Central memory CD4-positive, alpha-beta T cell (primary cell): ENCODE data around the gene ACY1.
"Not testable (repeated sequence)": the region's sequence is repeated elsewhere in the genome, so short reads cannot be mapped to it uniquely, and the experiment has no call there.

Experiments used
- DNase-seq: peaks from one replicate; pipeline ENCODE4 v3.0.0; 2022

The ACY1 gene

DNA sequence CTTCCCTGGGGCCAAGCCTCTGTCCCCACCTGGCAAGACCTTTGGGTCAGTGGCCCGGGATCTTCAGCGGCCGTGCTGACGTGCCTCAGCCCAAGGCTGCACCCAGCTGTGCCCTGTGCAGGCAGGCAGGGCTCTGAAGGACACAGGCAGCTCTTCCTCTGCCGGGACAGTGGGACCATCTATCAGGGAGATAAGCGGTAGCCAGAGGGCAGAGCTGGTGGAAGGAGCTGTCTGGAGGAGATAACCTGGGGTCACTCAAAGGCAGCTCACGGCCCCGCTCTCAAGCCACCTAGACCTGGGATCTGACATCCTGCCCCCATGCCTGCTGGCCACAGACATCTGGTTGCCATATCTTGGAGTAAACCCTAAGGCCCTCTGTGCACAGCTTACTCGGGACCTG lies 45.7 kb downstream of the ACY1 start:
- DNase-seq = no peak

DNA sequence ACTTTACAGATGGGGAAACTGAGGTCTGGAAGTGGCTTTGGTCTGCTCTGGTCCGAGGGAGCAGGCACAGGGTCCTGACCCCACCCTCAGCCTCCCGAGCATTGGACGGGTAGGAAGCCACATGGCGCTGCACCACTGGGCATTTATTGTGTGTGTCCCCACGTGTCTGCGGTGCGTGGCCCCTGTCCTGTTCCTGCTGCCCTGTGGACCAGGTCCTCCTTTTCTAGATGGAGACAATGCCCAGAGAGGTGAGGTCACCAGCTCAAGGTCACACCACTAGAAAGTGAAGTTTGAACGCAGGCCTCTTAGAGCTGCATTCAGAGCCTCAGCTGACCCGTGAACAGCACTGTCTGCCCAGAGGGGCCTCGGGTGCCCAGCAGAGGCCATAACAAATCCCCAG lies 46.2 kb downstream of the ACY1 start:
- DNase-seq = no peak

DNA sequence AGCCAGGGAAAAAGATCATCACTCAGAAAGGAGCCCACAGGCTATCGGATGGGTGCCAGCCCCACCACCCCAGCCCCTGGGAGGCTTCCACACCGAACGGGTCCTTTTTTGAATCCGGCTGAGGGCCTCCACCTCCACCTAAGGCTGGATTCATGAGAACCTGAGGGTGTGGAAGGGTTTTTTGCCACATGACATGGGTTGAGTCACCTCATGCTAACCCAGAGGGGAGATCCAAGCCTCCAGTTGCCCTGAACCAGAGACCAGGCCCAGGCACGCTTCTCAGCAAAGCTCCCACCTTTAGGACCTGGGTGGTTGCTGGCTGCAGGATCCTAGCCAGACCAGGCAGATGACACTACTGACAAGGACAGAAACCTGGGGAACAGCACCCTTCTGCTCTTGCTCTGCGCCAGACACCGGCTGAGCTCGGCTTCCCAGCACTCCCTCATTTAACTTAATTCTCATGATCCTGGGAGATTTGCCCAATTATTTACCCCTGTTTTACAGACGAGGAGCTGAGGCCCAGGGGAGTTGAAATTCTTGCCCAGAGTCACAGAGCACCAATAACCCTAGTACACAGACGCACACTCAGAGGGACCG lies 47.5 kb downstream of the ACY1 start:
- no peak for DNase-seq

DNA sequence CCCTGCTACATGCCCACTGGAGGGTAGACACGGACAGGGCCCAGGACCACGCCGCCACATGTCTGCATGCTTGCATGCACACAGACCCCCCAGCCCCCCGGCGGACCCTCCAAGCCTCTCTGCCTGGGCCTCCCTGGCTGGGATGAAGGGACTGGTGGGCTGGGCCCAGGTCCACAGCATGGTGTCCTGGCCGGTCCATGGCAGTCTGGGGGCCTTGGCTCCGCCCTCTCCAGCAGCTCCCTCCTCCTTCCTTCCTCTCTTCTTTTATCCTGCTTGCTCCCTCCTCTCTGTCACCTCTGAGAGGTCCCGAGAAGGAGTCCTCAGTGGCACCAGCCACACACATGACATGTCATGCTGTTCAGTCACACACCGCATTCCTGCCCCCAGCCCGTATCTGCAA lies 48.6 kb downstream of the ACY1 start:
- DNase-seq = no peak

DNA sequence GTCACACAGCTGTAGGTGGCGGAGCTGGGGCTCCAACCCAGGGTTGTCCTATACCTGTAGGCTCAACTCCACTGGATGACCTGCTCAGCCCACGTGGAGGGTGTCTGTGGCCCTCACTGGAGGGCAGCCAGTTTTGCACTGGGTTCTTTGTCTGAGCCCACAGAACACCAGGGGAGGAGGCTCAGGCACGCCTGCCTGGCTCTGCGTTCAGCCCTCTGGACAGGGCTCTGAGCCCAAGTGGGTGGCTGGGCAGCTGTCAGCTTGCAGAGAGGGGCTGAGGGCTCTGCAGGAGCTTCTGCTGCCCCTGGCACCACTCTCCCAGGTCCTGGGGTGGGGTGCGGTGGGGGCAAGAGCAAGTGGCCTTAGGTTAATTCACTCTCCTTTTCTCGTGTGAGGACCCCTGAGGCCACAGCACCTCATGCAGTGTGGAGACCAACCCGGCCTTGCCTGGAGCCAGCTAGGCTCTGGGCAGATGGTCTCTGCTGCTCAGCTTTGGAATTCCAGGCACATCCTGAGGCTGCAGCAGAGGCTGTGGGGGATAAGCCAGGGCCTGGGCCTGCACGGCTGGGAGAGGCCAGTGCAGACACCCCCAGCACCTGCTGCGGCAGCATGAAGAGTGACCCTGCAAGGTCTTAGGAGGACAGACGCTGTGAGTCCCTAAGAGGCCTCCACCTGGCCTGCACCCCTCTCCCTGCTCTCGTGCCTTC lies 49.5 kb downstream of the ACY1 start:
- no peak for DNase-seq

DNA sequence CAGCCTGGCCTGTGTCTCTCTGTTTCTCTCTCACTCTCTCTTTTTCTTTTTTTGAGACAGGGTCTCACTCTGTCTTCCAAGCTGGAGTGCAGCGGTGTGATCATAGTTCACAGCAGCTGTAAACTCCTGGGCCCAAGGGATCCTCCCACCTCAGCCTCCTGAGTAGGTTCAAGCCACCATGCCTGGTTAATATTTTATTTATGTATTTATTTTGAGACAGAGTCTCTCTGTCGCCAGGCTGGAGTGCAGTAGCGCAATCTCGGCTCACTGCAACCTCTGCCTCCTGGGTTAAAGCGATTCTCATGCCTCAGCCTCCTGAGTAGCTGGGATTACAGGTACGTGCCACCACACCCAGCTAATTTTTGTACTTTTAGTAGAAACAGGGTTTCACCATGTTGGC lies 50.4 kb downstream of the ACY1 start:
- not testable (repeated sequence) for DNase-seq

DNA sequence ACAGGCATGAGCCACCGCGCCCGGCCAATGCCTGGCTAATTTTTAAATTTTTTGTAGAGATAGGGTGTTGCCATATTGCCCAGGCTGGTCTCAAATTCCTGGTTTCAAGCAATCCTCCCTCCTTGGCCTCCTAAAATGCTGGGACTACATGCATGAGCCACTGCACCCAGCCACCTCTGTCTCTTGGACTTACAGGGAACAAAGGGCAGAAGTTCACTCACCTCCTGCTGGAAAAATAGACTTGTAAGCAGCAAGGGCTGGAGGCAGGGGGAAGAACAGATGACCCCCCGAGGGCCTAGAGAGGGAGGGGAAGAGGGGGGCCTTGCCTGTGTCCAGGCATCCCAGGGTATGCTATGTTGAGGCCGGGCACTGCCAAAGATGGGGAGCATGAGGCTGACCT lies 50.9 kb downstream of the ACY1 start:
- no peak for DNase-seq

DNA sequence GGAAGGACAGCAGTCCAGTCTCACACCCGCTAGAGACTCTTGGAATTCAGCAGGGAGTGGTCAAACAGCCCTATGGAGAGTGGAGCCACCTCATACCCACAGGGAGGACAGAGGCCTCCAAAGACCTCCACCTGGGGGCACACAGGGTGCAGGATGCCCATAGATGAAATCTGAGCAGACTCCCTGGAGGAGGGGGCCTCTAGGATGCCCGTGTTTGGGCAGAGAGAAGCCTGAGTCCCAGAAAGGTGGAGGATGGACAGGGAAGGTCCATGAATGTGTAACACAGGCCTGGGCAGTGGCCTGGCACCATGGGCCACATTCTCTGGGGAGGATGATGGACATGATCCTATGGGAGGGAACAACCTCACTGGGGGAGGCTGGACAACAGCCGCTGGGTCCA lies 51.3 kb downstream of the ACY1 start:
- no peak for DNase-seq

DNA sequence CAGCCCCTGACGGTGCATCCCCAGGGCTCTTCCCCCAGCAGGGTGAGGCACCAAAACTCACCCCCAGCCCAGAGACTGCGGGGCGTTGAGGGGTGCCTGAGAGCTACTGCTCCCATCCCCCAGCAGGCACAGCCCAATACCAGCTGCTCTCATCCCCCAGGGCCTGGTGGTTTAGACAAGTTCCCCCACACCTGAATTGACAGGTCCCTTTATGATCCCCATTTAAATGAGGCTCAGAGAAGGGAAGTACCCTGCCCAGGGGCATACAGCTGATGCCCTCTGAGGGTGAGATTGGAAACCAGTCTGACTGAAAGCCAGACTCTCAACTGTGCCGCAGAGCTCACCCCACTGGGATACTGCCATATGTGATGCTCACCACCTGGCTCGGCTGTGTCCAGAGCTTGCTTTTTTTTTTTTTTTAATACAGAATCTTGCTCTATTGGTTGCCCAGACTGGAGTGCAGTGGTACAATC lies 52.9 kb downstream of the ACY1 start:
- no peak for DNase-seq

DNA sequence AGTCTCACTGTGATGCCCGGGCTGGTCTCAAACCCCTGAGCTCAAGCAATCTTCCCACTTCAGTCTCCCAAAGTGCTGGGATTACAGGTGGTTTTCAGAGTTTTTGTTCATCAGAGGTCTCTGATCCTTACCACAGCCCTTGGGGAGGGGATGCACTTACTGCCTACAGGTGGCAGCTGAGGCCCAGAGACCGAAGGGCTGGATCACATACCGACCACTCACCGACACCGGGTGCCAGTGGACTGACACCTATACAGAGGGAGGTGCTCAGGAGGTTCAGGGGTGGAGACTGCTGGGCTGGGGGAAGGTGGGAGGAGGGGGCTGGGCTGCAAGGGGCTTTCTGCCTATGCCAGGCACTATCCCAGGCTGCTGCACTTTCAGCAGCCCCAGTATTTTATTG lies 53.5 kb downstream of the ACY1 start:
- no peak for DNase-seq

DNA sequence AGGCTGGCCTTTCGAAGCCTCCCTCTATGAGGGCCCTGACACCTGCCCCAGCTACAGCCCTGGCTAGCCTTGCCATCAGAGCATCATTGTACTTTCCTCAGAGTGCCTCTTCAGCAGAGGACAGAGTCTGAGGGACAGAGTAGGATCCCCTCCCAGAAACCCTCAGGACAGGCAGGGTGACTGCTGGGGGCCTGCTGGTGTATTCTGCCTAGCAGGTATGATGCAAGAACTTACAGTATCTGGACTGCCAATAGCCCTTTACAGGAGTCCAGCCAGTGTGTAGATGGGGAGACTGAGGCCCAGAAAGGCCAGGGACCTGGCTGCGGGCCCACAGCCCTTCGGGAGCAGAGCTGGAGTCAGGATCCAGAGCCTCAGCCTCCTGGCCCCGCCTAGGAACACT lies 54.0 kb downstream of the ACY1 start:
- no peak for DNase-seq

DNA sequence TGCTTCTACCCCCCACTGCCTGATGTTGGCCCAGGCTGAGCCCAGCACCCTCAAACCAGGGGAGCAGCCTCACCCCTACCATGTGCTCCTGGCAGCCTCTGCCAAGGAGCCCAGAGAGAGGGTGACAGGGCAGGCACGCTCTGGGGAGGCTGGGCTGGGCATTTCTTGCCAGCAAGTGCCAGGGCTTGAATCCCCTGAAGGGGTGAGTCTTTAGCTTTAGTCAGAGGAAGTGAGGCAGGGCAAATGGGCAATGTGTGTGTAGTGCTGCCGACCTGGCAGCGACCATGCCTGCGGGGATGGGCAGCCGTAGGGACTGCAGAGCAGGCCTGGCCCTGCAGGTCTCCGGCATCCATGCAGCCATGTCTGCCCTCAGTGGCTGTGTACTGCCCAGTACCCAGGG lies 54.9 kb downstream of the ACY1 start:
- no peak for DNase-seq
